ENCODE results near the gene JARID2. TPM values are rescaled to one million over a fixed set of nuclear protein-coding genes. Genes with fewer than 3 reads are reported as not detected.

Gene JARID2
- total and polyA plus RNA-seq, 8 donors: 2.4 to 42.6 (median 11.5) TPM

Small RNA genes within 50 kb of the gene (small RNA-seq; reads per million reads assigned to genes)
- 0 reads per million in 4 donors for gene RF00001
- gene RNU6-522P: 0 reads per million in 4 donors
- gene RNU6-645P: 0 reads per million in 4 donors
